GM12878 (cell line): ENCODE data around the gene ME3. TPM values are rescaled to one million over a fixed set of nuclear protein-coding genes. Genes with fewer than 3 reads are reported as not detected.

Experiments
- ATAC-seq: fragments of 200-7000 bp; cut with Tn5 transposase; 3 replicates; pipeline ENCODE4 v1.9.1; 2020; ENCODE audit warnings: mild to moderate bottlenecking, moderate library complexity
- BruUV-seq: library from RNA; stranded (reverse); fragments of 400-500 nt; replicated peaks from 2 replicates; lab custom pipeline; 2021; lab: Mats Ljungman, UMichigan
- CTCF ChIA-PET: fragments of 300-600 bp; sonication (Branson Sonifier 250); formaldehyde crosslinking; extraction: SDS; loops from one replicate; lab custom pipeline; 2021; ENCODE audit warnings: inconsistent platforms; lab: Yijun Ruan, JAX
- POLR2A ChIA-PET: fragments of 350-600 bp; formaldehyde crosslinking; extraction: SDS; loops from one replicate; lab custom pipeline; 2021; ENCODE audit warnings: inconsistent platforms; lab: Charles Lee
- RAD21 ChIA-PET: fragments of 300-600 bp; sonication (Branson Sonifier 250); formaldehyde crosslinking; loops from one replicate; lab custom pipeline; 2023; ENCODE audit warnings: antibody characterized with exemption; ENCODE audit not compliant: unreplicated experiment; lab: Charles Lee
- SMC1A ChIA-PET: fragments of 300-600 bp; sonication (Branson Sonifier 250); formaldehyde crosslinking; loops from one replicate; lab custom pipeline; 2023; ENCODE audit not compliant: unreplicated experiment, uncharacterized antibody; lab: Charles Lee
- DNase-seq: peaks from one replicate; pipeline ENCODE4 v3.0.0-alpha.2; 2011; ENCODE audit warnings: low read depth, low spot score
- FAIRE-seq: peaks from 3 replicates; lab custom pipeline; 2011; peaks lifted over from hg19 to GRCh38; lab: Jason Lieb, UNC
- H2AFZ ChIP-seq: 2 replicates; pipeline ENCODE4 v1.6.0; 2011; ENCODE audit warnings: low read depth, low read length, control low read depth; ENCODE audit not compliant: control insufficient read depth
- H3K27ac ChIP-seq: 2 replicates; pipeline ENCODE4 v1.5.1; 2011; ENCODE audit warnings: control low read depth; ENCODE audit not compliant: control insufficient read depth, insufficient read depth
- H3K27me3 ChIP-seq, 2 experiments: replicated peaks in 1 of 2; 2 replicates each; pipeline versions ENCODE4 v1.6.0 to v1.6.1; 2011; ENCODE audit warnings: low read length in 1 of 2; ENCODE audit not compliant: control insufficient read depth in 2 of 2, insufficient read depth in 2 of 2
- H3K36me3 ChIP-seq, 2 experiments: 2 replicates each; pipeline ENCODE4 v1.5.1; 2011; ENCODE audit warnings: low read length in 1 of 2; ENCODE audit not compliant: control insufficient read depth in 2 of 2, insufficient read depth in 2 of 2
- H3K4me1 ChIP-seq: 2 replicates; pipeline ENCODE4 v1.6.1; 2011; ENCODE audit warnings: mild to moderate bottlenecking, low read length, moderate library complexity, mixed read lengths; ENCODE audit not compliant: control insufficient read depth, insufficient read depth
- H3K4me2 ChIP-seq: 2 replicates; pipeline ENCODE4 v1.6.0; 2011; ENCODE audit warnings: control low read depth; ENCODE audit not compliant: control insufficient read depth, insufficient read depth
- H3K4me3 ChIP-seq: fragments of 200-600 bp; sonication (generic); 2 replicates; pipeline ENCODE4 v1.5.1; 2016
- H3K79me2 ChIP-seq: 2 replicates; pipeline ENCODE4 v1.6.0; 2011; ENCODE audit warnings: low read length; ENCODE audit not compliant: control insufficient read depth, insufficient read depth
- H3K9ac ChIP-seq: 2 replicates; pipeline ENCODE4 v1.8.0; 2011; ENCODE audit warnings: low read length, control low read depth, mixed read lengths; ENCODE audit not compliant: control insufficient read depth, insufficient read depth
- H3K9me3 ChIP-seq: replicated peaks from 3 replicates; pipeline ENCODE4 v1.5.1; 2011; ENCODE audit warnings: mild to moderate bottlenecking, low read length; ENCODE audit not compliant: control insufficient read depth, insufficient read depth
- H4K20me1 ChIP-seq: 2 replicates; pipeline ENCODE4 v1.6.0; 2011; ENCODE audit not compliant: control insufficient read depth, insufficient read depth
- BHLHE40 ChIP-seq, 2 experiments: fragments of 450-650 bp in 1 of 2; IDR thresholded peaks; 2 replicates each; pipeline ENCODE4 v1.6.1; 2011 to 2017; ENCODE audit warnings: low read depth in 2 of 2, borderline replicate concordance in 1 of 2, improper control_type of control experiment in 1 of 2, low read length in 1 of 2, mild to moderate bottlenecking in 1 of 2
- CHD2 ChIP-seq: IDR thresholded peaks from 2 replicates; pipeline ENCODE4 v1.6.1; 2011; ENCODE audit warnings: low read depth, low read length, improper control_type of control experiment, borderline replicate concordance
- CREM ChIP-seq: IDR thresholded peaks from 2 replicates; pipeline ENCODE4 v1.6.1; 2014; ENCODE audit warnings: antibody characterized with exemption, low read depth
- EP300 ChIP-seq, 2 experiments: fragments of 150-350 bp in 1 of 2; IDR thresholded peaks; 2 replicates each; pipeline ENCODE4 v1.6.1; 2011 to 2012; ENCODE audit warnings: low read depth in 2 of 2, low read length in 2 of 2, borderline replicate concordance in 1 of 2, improper control_type of control experiment in 1 of 2, inconsistent platforms in 1 of 2; ENCODE audit not compliant: control insufficient read depth in 1 of 2
- HDAC6 ChIP-seq: fragments of 200-600 bp; sonication (generic); IDR thresholded peaks from one replicate; pipeline ENCODE4 v1.8.0; 2017; ENCODE audit warnings: antibody characterized with exemption; ENCODE audit not compliant: unreplicated experiment
- IRF4 ChIP-seq: IDR thresholded peaks from 2 replicates; pipeline ENCODE4 v1.6.1; 2011; ENCODE audit warnings: low read depth, low read length
- NFYB ChIP-seq: IDR thresholded peaks from 2 replicates; pipeline ENCODE4 v1.6.1; 2011; ENCODE audit warnings: low read depth, mild to moderate bottlenecking, low read length, improper control_type of control experiment, moderate library complexity; ENCODE audit not compliant: insufficient read depth
- PAX5 ChIP-seq: IDR thresholded peaks from 2 replicates; pipeline ENCODE4 v1.6.1; 2011; ENCODE audit warnings: low read depth, low read length, borderline replicate concordance
- POLR2AphosphoS5 ChIP-seq: IDR thresholded peaks from 2 replicates; pipeline ENCODE4 v1.6.1; 2011; ENCODE audit warnings: mild to moderate bottlenecking, low read length, inconsistent platforms
- RELB ChIP-seq: fragments of 450-650 bp; IDR thresholded peaks from 2 replicates; pipeline ENCODE4 v1.6.1; 2017; ENCODE audit warnings: low read depth, mild to moderate bottlenecking, moderate library complexity
- SMC3 ChIP-seq: IDR thresholded peaks from 2 replicates; pipeline ENCODE4 v1.6.1; 2011; ENCODE audit warnings: low read length, improper control_type of control experiment, borderline replicate concordance
- TARDBP ChIP-seq: IDR thresholded peaks from 2 replicates; pipeline ENCODE4 v1.6.1; 2016; ENCODE audit warnings: borderline replicate concordance
- ZSCAN29 ChIP-seq: fragments of 450-650 bp; IDR thresholded peaks from 2 replicates; pipeline ENCODE4 v1.6.1; 2017; ENCODE audit warnings: mild to moderate bottlenecking, moderate library complexity
- WGBS: methylation state at CpG from one replicate; pipeline ENCODE4 v1.1.6; 2016; ENCODE audit warnings: low lambda C conversion rate; ENCODE audit not compliant: insufficient replicate concordance, insufficient coverage; ENCODE audit errors: missing lambda C conversion rate; 5-methylcytosine and 5-hydroxymethylcytosine counted together
- in situ Hi-C: fragments of 300-500 bp; cut with MboI; formaldehyde crosslinking; loops from 9 replicates; pipeline ENCODE4 v1.14.3; 2018; ENCODE audit warnings: mixed read lengths
- intact Hi-C: fragments of 100-400 bp; cut with micrococcal nuclease; formaldehyde crosslinking; loops from one replicate; pipeline ENCODE4 v1.14.2; 2022; ENCODE audit not compliant: unreplicated experiment
- polyA plus RNA-seq, 11 experiments: library from polyadenylated mRNA; depleted of rRNA in 4 of 11; unstranded in 6 of 11; stranded (reverse) in 5 of 11; fragments of >200 nt; fragmentation: Nextera tagmentation in 4 of 11; fragmentation: Illumina TruSeq in 1 of 11; extraction: Ambion mirVana in 4 of 11; extraction: Trizol in 1 of 11; gene quantifications; 1 replicate in 1 of 11; 2 replicates in 10 of 11; pipeline versions ENCODE4 v1.2.1 to v1.2.3, GENCODE V29; 2011 to 2016; ENCODE audit warnings: inconsistent platforms in 2 of 11, missing spikeins in 2 of 11, low read depth in 1 of 11
- total RNA-seq, 4 experiments: library from RNA; depleted of rRNA in 3 of 4; stranded (reverse); fragments of >200 nt in 3 of 4; fragmentation: Illumina TruSeq in 1 of 4; extraction: Trizol in 1 of 4; gene quantifications; 2 replicates each; pipeline versions ENCODE4 v1.2.1 to v1.2.3, GENCODE V29; 2013 to 2021

The ME3 gene
- total and polyA plus RNA-seq, 10 of the 15 experiments (the other 5 are each of a cell fraction or from before 2014, with no cell fraction given), result 0.06 to 0.40 (median 0.19) TPM; not detected in 2

DNA sequence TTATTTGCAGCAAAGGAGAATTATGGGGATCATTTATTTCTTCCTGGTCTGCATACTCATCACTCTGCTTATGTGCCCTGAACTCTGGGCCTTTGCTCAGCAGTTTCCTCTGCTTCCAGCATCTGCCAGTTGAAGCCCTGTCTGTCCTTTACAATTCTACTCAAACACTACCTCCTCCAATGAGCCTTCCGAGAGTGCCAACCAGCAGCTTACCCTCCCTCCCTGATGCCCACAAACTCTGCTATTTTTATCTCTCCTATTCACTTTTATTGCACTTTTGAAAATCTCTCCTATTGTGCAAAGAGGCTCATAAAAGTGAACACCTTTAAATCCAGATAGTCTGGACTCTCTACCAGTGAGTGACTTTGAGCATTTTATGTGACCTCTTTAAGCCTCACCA is 3.6 kb upstream of the ME3 start:
- no peak for TF ChIP-seq CREM
- no peak for TF ChIP-seq HDAC6
- no peak for TF ChIP-seq SMC3
- TF ChIP-seq PAX5, result no peak
- H3K9me3 ChIP-seq, result no peaks in the 10 kb centered on the region
- H3K9ac ChIP-seq, result no peak overlapping the region
- peaks cover 6 to 9% of the 10 kb centered on the region in 2 experiments; a peak in 2 of 4 replicates for H3K27me3 ChIP-seq
- intact Hi-C loops, result no loop called here
- no peaks in the 10 kb centered on the region for H3K36me3 ChIP-seq
- ATAC-seq, result no peak
- ChIA-PET RAD21 (no interaction called here), SMC1A (interaction anchor here (0.6 kb wide), 1 partner anchor 813 kb away, joined by 3 read pairs; no protein-coding TSS in a partner anchor), POLR2A (no interaction called here), CTCF (interaction anchor here (0.7 to 1.1 kb wide), 6 partner anchors 9 to 468 kb away, joined by 3 to 6 read pairs (median 3); no protein-coding TSS in a partner anchor)
- no peak for DNase-seq
- no TSS peak for BruUV-seq
- no peak overlapping the region for H2AFZ ChIP-seq
- no peaks in the 10 kb centered on the region for H3K79me2 ChIP-seq
- no peaks in the 10 kb centered on the region for H3K4me1 ChIP-seq
- no peaks in the 10 kb centered on the region for H4K20me1 ChIP-seq
- 78% methylated on average over 1 of the region's 1 CpG for WGBS
- H3K4me3 ChIP-seq, result no peak overlapping the region
- in situ Hi-C loops, result no loop called here
- H3K27ac ChIP-seq, result no peak overlapping the region
- no peak overlapping the region for H3K4me2 ChIP-seq
- FAIRE-seq, result no peak

DNA sequence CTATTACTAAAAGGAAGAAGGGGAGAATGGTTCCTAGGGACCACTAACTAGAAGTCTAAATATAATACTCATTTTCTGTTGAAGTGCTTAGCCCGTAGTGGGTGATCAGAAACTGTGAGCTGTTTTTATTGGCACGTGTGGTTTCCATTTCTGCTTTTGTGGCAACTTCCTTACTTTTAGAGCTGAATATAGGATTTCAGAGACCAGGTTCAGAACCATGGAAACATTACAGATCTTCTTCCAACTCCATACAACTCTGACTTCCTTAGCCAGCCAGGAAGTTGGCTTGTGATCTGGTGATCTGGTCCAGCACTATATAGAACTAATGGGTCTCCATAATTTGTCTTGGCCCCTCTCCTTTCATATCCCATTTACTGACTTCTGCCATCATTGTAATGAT is 2.6 kb upstream of the ME3 start:
- Histone ChIP-seq H4K20me1 (no peaks in the 10 kb centered on the region), H3K4me1 (no peaks in the 10 kb centered on the region), H3K27ac (no peak overlapping the region), H3K9me3 (no peaks in the 10 kb centered on the region), H3K9ac (no peak overlapping the region), H2AFZ (no peak overlapping the region), H3K36me3 (no peaks in the 10 kb centered on the region), H3K79me2 (no peaks in the 10 kb centered on the region), H3K27me3 (peaks cover 9 to 10% of the 10 kb centered on the region in 2 experiments; a peak in 3 of 4 replicates), H3K4me2 (no peak overlapping the region), H3K4me3 (no peak overlapping the region)
- WGBS, result 0% methylated on average over 2 of the region's 2 CpGs
- RAD21 ChIA-PET, result no interaction called here
- ATAC-seq (no peak), DNase-seq (no peak), FAIRE-seq (no peak)
- POLR2A ChIA-PET, result no interaction called here
- in situ Hi-C loops (no loop called here), intact Hi-C loops (no loop called here)
- CTCF ChIA-PET, result no interaction called here
- no TSS peak for BruUV-seq
- SMC1A ChIA-PET, result interaction anchor here (0.6 kb wide), 1 partner anchor 384 kb away, joined by 3 read pairs; no protein-coding TSS in a partner anchor
- TF ChIP-seq NFYB (no peak), RELB (no peak), EP300 (IDR thresholded peaks at IDR 0.05; ENCODE audit: borderline replicate concordance in 1 of 2, control insufficient read depth in 1 of 2, low read depth in 2 of 2, low read length in 2 of 2) (no peak), TARDBP (no peak), CHD2 (no peak), IRF4 (no peak), POLR2AphosphoS5 (no peak), HDAC6 (no peak), ZSCAN29 (no peak), BHLHE40 (IDR thresholded peaks at IDR 0.05; ENCODE audit: borderline replicate concordance in 1 of 2, low read depth in 2 of 2, low read length in 1 of 2) (no peak)
